Neural cell (in vitro differentiated cells): Measurements from ENCODE around the gene SCGB1C1. TPM values are rescaled to one million over a fixed set of nuclear protein-coding genes. Genes with fewer than 3 reads are reported as not detected.
A peak's percentile ranks its signal among the peaks of the same experiment; 100 is the strongest.

Source experiments
- H2AFZ ChIP-seq: fragments of 200-600, 300-800 bp; sonication (generic), shearing (Covaris generic); 2 replicates; pipeline ENCODE4 v1.6.0; 2014; ENCODE audit warnings: low read depth, mild to moderate bottlenecking, antibody characterized with exemption, low read length, moderate library complexity
- H3F3A ChIP-seq: fragments of 200-600 bp; shearing (Covaris generic); 2 replicates; pipeline ENCODE4 v1.6.1; 2016; ENCODE audit warnings: mild to moderate bottlenecking, moderate library complexity, mixed read lengths, antibody characterized with exemption, low read length; ENCODE audit not compliant: insufficient read depth, poor library complexity, severe bottlenecking
- H3K27ac ChIP-seq: fragments of 200-600, 300-800 bp; sonication (generic), shearing (Covaris generic); 2 replicates; pipeline ENCODE4 v1.5.1; 2014; ENCODE audit warnings: mild to moderate bottlenecking, low read length, moderate library complexity
- H3K27me3 ChIP-seq: fragments of 300-800, 200-600 bp; sonication (generic), shearing (Covaris generic); 2 replicates; pipeline ENCODE4 v1.6.0; 2014; ENCODE audit warnings: mild to moderate bottlenecking, low read depth, low read length, moderate library complexity; ENCODE audit not compliant: insufficient read depth
- H3K36me3 ChIP-seq: fragments of 300-800, 200-600 bp; sonication (generic), shearing (Covaris generic); 2 replicates; pipeline ENCODE4 v1.5.1; 2014; ENCODE audit warnings: mild to moderate bottlenecking, antibody characterized with exemption, low read length, moderate library complexity; ENCODE audit not compliant: insufficient read depth
- H3K4me2 ChIP-seq: fragments of 300-800, 200-600 bp; sonication (generic), shearing (Covaris generic); 2 replicates; pipeline ENCODE4 v1.6.0; 2014; ENCODE audit warnings: mild to moderate bottlenecking, low read length
- H3K4me3 ChIP-seq: fragments of 300-800, 200-600 bp; sonication (generic), shearing (Covaris generic); 2 replicates; pipeline ENCODE4 v1.5.1; 2014; ENCODE audit warnings: mild to moderate bottlenecking, low read length, moderate library complexity
- H3K79me2 ChIP-seq: fragments of 200-600 bp; shearing (Covaris generic); replicated peaks from 2 replicates; pipeline ENCODE4 v1.6.0; 2014; ENCODE audit warnings: mild to moderate bottlenecking, low read length, moderate library complexity; ENCODE audit not compliant: insufficient read depth
- H3K9ac ChIP-seq: fragments of 300-800, 200-600 bp; sonication (generic), shearing (Covaris generic); 2 replicates; pipeline ENCODE4 v1.6.1; 2016; ENCODE audit warnings: mild to moderate bottlenecking, low read length, mixed read lengths
- H3K9me2 ChIP-seq: fragments of 200-600 bp; shearing (Covaris generic); 2 replicates; pipeline ENCODE4 v1.6.1; 2016; ENCODE audit warnings: mild to moderate bottlenecking, low read length, mixed read lengths; ENCODE audit not compliant: insufficient read depth
- H3K9me3 ChIP-seq: fragments of 200-600, 300-800 bp; sonication (generic), shearing (Covaris generic); 2 replicates; pipeline ENCODE4 v1.6.1; 2016; ENCODE audit warnings: mild to moderate bottlenecking, mixed run types, low read length, moderate library complexity, mixed read lengths
- H4K20me1 ChIP-seq: fragments of 200-600 bp; shearing (Covaris generic); 2 replicates; pipeline ENCODE4 v1.6.1; 2016; ENCODE audit warnings: mild to moderate bottlenecking, mixed run types; ENCODE audit not compliant: insufficient read depth
- CTCF ChIP-seq: fragments of 450-650 bp; IDR thresholded peaks from 2 replicates; pipeline ENCODE4 v1.5.1; 2014; ENCODE audit warnings: antibody characterized with exemption, mild to moderate bottlenecking, moderate library complexity; ENCODE audit not compliant: poor library complexity, severe bottlenecking
- EP300 ChIP-seq: fragments of 450-650 bp; conservative IDR thresholded peaks from 2 replicates; pipeline ENCODE4 v1.6.1; 2014; ENCODE audit warnings: antibody characterized with exemption, mild to moderate bottlenecking, moderate library complexity; ENCODE audit not compliant: poor library complexity, severe bottlenecking
- EZH2 ChIP-seq: fragments of 200-600, 300-800 bp; shearing (Covaris generic), sonication (generic); IDR thresholded peaks from 2 replicates; pipeline ENCODE4 v1.6.1; 2014; ENCODE audit warnings: antibody characterized with exemption, low read length, borderline replicate concordance, mild to moderate bottlenecking; ENCODE audit not compliant: insufficient read depth, poor library complexity, severe bottlenecking
- MXI1 ChIP-seq: fragments of 450-650 bp; conservative IDR thresholded peaks from 2 replicates; pipeline ENCODE4 v1.6.1; 2014; ENCODE audit warnings: antibody characterized with exemption, mild to moderate bottlenecking; ENCODE audit not compliant: poor library complexity, severe bottlenecking
- POLR2AphosphoS5 ChIP-seq: IDR thresholded peaks from 2 replicates; pipeline ENCODE4 v1.6.1; 2012
- RAD21 ChIP-seq: fragments of 450-650 bp; conservative IDR thresholded peaks from 2 replicates; pipeline ENCODE4 v1.6.1; 2014; ENCODE audit warnings: antibody characterized with exemption, mild to moderate bottlenecking, moderate library complexity
- REST ChIP-seq: IDR thresholded peaks from 2 replicates; pipeline ENCODE4 v1.6.1; 2012; ENCODE audit warnings: borderline replicate concordance
- SMC3 ChIP-seq: fragments of 450-650 bp; conservative IDR thresholded peaks from 2 replicates; pipeline ENCODE4 v1.6.1; 2014; ENCODE audit warnings: antibody characterized with exemption, mild to moderate bottlenecking, moderate library complexity; ENCODE audit not compliant: poor library complexity
- TAF1 ChIP-seq: IDR thresholded peaks from 2 replicates; pipeline ENCODE4 v1.6.1; 2012; ENCODE audit warnings: low read depth
- polyA plus RNA-seq: library from polyadenylated mRNA; depleted of rRNA; stranded (reverse); fragments of >200 nt; gene quantifications from 2 replicates; pipeline ENCODE4 v1.2.3, GENCODE V29; 2014

The SCGB1C1 gene
- polyA plus RNA-seq, 1 donor from 2014 or later, result not detected

DNA sequence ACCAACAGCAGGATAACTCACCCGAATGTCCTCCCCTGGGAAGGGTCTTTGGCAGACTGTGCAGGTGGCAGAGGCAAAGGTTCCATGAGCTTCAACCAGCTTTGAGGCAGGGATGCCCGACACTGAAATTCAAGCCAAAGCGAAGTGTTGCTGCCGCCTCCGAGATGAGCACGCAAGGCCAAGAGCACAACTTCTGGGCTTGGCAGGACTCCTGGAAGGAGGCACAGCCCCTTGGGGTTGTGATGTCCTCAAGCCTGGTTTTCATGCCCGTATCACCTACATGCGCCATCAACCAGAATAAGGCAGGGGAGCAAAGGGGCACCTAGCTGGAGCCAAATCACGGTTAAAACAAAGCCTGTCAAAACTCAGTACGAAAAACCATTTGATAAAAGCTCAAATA lies 37.6 kb downstream of the SCGB1C1 start:
- H2AFZ ChIP-seq, result no peak overlapping the region
- H3K4me2 ChIP-seq, result no peak overlapping the region
- no peak for TF ChIP-seq REST

GRCh38 chr11:232783-233565 lies 40.1 kb downstream of the SCGB1C1 start:
- Histone ChIP-seq H3K9me3 (no peaks in the 10 kb centered on the region), H3K4me2 (no peak overlapping the region), H3K27me3 (no peaks in the 10 kb centered on the region), H4K20me1 (no peaks in the 10 kb centered on the region), H3F3A (no peaks in the 10 kb centered on the region), H3K9ac (no peak overlapping the region), H2AFZ (no peak overlapping the region), H3K36me3 (no peaks in the 10 kb centered on the region), H3K4me3 (no peak overlapping the region), H3K9me2 (no peaks in the 10 kb centered on the region), H3K79me2 (peaks cover 11% of the 10 kb centered on the region), H3K27ac (no peak overlapping the region)
- TF ChIP-seq MXI1, result no peak
- no peak for TF ChIP-seq CTCF

More for the DNA sequence above, 37.6 kb downstream of the SCGB1C1 start:
- Histone ChIP-seq H3K9ac (no peak overlapping the region), H3K9me2 (no peaks in the 10 kb centered on the region), H3K36me3 (no peaks in the 10 kb centered on the region), H4K20me1 (no peaks in the 10 kb centered on the region), H3F3A (no peaks in the 10 kb centered on the region), H3K27me3 (no peaks in the 10 kb centered on the region), H3K27ac (no peak overlapping the region), H3K9me3 (no peaks in the 10 kb centered on the region), H3K79me2 (peaks cover 3% of the 10 kb centered on the region), H3K4me3 (no peak overlapping the region)

- Histone ChIP-seq H4K20me1 (no peaks in the 10 kb centered on the region), H3K9me3 (no peaks in the 10 kb centered on the region), H3K4me2 (peak overlapping the region; percentile 100), H3K4me3 (peak overlapping the region; percentile 94), H3K79me2 (peaks cover 27% of the 10 kb centered on the region), H3K27me3 (no peaks in the 10 kb centered on the region), H3K9ac (peak overlapping the region; percentile 87), H3K9me2 (no peaks in the 10 kb centered on the region), H3F3A (no peaks in the 10 kb centered on the region), H3K27ac (peak overlapping the region; percentile 83), H2AFZ (no peak overlapping the region), H3K36me3 (no peaks in the 10 kb centered on the region)
- TF ChIP-seq REST (no peak), CTCF (no peak), EZH2 (no peak), POLR2AphosphoS5 (no peak), RAD21 (no peak), SMC3 (no peak), TAF1 (no peak), EP300 (no peak), MXI1 (no peak)
Observed at GRCh38 chr11:235180-235579, 42.3 kb downstream of the SCGB1C1 start.
